Liver (tissue), 9 donors: ENCODE measurements around the gene XNDC1N. TPM values are rescaled to one million over a fixed set of nuclear protein-coding genes. Genes with fewer than 3 reads are reported as not detected.

Experiments used
- DNase-seq: peaks from one replicate; pipeline ENCODE4 v3.0.0-alpha.2; 2017; ENCODE audit warnings: low spot score
- H3K27ac ChIP-seq, 2 donors: one replicate each; pipeline ENCODE4 v1.7.0; 2013; ENCODE audit warnings: inconsistent platforms in 2 of 2, low read length in 2 of 2, control low read depth in 1 of 2, low read depth in 1 of 2, mild to moderate bottlenecking in 1 of 2
- H3K27me3 ChIP-seq, 4 donors: one replicate each; pipeline versions ENCODE4 v1.6.1 to v1.7.0; 2013; ENCODE audit warnings: low read length in 3 of 4, inconsistent platforms in 1 of 4, mild to moderate bottlenecking in 1 of 4, moderate library complexity in 1 of 4; ENCODE audit not compliant: control insufficient read depth in 4 of 4, insufficient read depth in 4 of 4
- H3K36me3 ChIP-seq, 4 donors: one replicate each; pipeline versions ENCODE4 v1.6.1 to v1.7.0; 2013; ENCODE audit warnings: low read length in 3 of 4, mild to moderate bottlenecking in 3 of 4, low read depth in 1 of 4, moderate library complexity in 1 of 4; ENCODE audit not compliant: control insufficient read depth in 4 of 4, insufficient read depth in 3 of 4
- H3K4me1 ChIP-seq, 4 donors: one replicate each; pipeline versions ENCODE4 v1.6.1 to v1.7.0; 2013; ENCODE audit warnings: low read length in 3 of 4, mild to moderate bottlenecking in 3 of 4, moderate library complexity in 1 of 4; ENCODE audit not compliant: control insufficient read depth in 4 of 4, insufficient read depth in 4 of 4
- H3K4me3 ChIP-seq, 3 donors: one replicate each; pipeline versions ENCODE4 v1.6.1 to v1.7.0; 2013; ENCODE audit warnings: low read length in 3 of 3, control low read depth in 1 of 3, low read depth in 1 of 3, mild to moderate bottlenecking in 1 of 3
- H3K9ac ChIP-seq, 2 donors: one replicate each; pipeline ENCODE4 v1.7.0; 2013; ENCODE audit warnings: low read length in 2 of 2, mild to moderate bottlenecking in 2 of 2, moderate library complexity in 2 of 2, control low read depth in 1 of 2, low read depth in 1 of 2
- H3K9me3 ChIP-seq, 4 donors: one replicate each; pipeline versions ENCODE4 v1.6.1 to v1.7.0; 2013; ENCODE audit warnings: low read length in 3 of 4; ENCODE audit not compliant: control insufficient read depth in 4 of 4
- EGR1 ChIP-seq, 2 donors: IDR thresholded peaks; 2 replicates each; pipeline ENCODE4 v1.6.1; 2016 to 2018; ENCODE audit warnings: antibody characterized with exemption in 2 of 2, low read depth in 2 of 2
- FOXA1 ChIP-seq: IDR thresholded peaks from 2 replicates; pipeline ENCODE4 v1.6.1; 2016; ENCODE audit warnings: antibody characterized with exemption
- FOXA2 ChIP-seq: IDR thresholded peaks from 2 replicates; pipeline ENCODE4 v1.6.1; 2016; ENCODE audit warnings: antibody characterized with exemption
- GABPA ChIP-seq, 2 donors: IDR thresholded peaks in 1 of 2; conservative IDR thresholded peaks in 1 of 2; 2 replicates each; pipeline ENCODE4 v1.6.1; 2016; ENCODE audit warnings: antibody characterized with exemption in 2 of 2, mild to moderate bottlenecking in 1 of 2, moderate library complexity in 1 of 2
- HNF4A ChIP-seq, 2 donors: conservative IDR thresholded peaks; 2 replicates each; pipeline ENCODE4 v1.6.1; 2016; ENCODE audit warnings: antibody characterized with exemption in 2 of 2, mild to moderate bottlenecking in 2 of 2
- HNF4G ChIP-seq: IDR thresholded peaks from 2 replicates; pipeline ENCODE4 v1.6.1; 2016; ENCODE audit warnings: antibody characterized with exemption
- JUND ChIP-seq, 2 donors: IDR thresholded peaks; 2 replicates each; pipeline ENCODE4 v1.6.1; 2016; ENCODE audit warnings: antibody characterized with exemption in 2 of 2
- NR2F2 ChIP-seq: IDR thresholded peaks from 2 replicates; pipeline ENCODE4 v1.6.1; 2016; ENCODE audit warnings: antibody characterized with exemption
- RAD21 ChIP-seq, 2 donors: IDR thresholded peaks; 2 replicates each; pipeline ENCODE4 v1.6.1; 2016; ENCODE audit warnings: antibody characterized with exemption in 2 of 2, mild to moderate bottlenecking in 2 of 2
- REST ChIP-seq: IDR thresholded peaks from 2 replicates; pipeline ENCODE4 v1.6.1; 2016; ENCODE audit warnings: antibody characterized with exemption, mild to moderate bottlenecking
- RXRA ChIP-seq, 2 donors: IDR thresholded peaks; 2 replicates each; pipeline ENCODE4 v1.6.1; 2017 to 2018; ENCODE audit warnings: antibody characterized with exemption in 2 of 2, mild to moderate bottlenecking in 1 of 2
- SP1 ChIP-seq: IDR thresholded peaks from 2 replicates; pipeline ENCODE4 v1.6.1; 2018; ENCODE audit warnings: antibody characterized with exemption, mild to moderate bottlenecking
- TAF1 ChIP-seq: conservative IDR thresholded peaks from 2 replicates; pipeline ENCODE4 v1.6.1; 2016; ENCODE audit warnings: antibody characterized with exemption, mild to moderate bottlenecking
- YY1 ChIP-seq: IDR thresholded peaks from 2 replicates; pipeline ENCODE4 v1.6.1; 2016; ENCODE audit warnings: antibody characterized with exemption, mild to moderate bottlenecking
- WGBS: extraction: QIAGEN DNeasy Blood & Tissue Kit; methylation state at CpG from one replicate; pipeline ENCODE4 v1.1.7; 2013; 5-methylcytosine and 5-hydroxymethylcytosine counted together
- polyA plus RNA-seq, 2 donors: library from polyadenylated mRNA; stranded (reverse) in 1 of 2; unstranded in 1 of 2; fragments of 200-250 nt in 1 of 2; fragments of >200 nt in 1 of 2; fragmentation: Nextera tagmentation in 1 of 2; extraction: Ambion mirVana in 1 of 2; gene quantifications; one replicate each; pipeline versions ENCODE4 v1.2.1 to v1.2.3, GENCODE V29; 2013 to 2015
- total RNA-seq, 2 donors: library from RNA; depleted of rRNA; stranded (reverse); fragments of >200 nt; gene quantifications; one replicate each; pipeline ENCODE4 v1.2.3, GENCODE V29; 2014
- TF ChIP-seq, protein P1 (sequence below): fragments of 150-350 bp; IDR thresholded peaks from 2 replicates; pipeline ENCODE4 v1.5.1; 2017; ENCODE audit warnings: improper control_type of control experiment, low read depth, low read length; ENCODE audit not compliant: missing input control
- TF ChIP-seq, protein P2 (sequence below): IDR thresholded peaks from 2 replicates; pipeline ENCODE4 v1.6.1; 2016; ENCODE audit warnings: antibody characterized with exemption
- TF ChIP-seq, protein P3 (sequence below): IDR thresholded peaks from 2 replicates; pipeline ENCODE4 v1.6.1; 2016; ENCODE audit warnings: antibody characterized with exemption
- TF ChIP-seq, protein P4 (sequence below): IDR thresholded peaks from 2 replicates; pipeline ENCODE4 v1.6.1; 2016; ENCODE audit warnings: antibody characterized with exemption
- donor health status: healthy.
- donor health status: healthy.
- donor health status: healthy.
- donor health status: healthy.
- donor health status: healthy.

The XNDC1N gene
- total and polyA plus RNA-seq, 4 donors = 0.59 to 7.9 (median 3.8) TPM

GRCh38 chr11:71947498-71947897, 19.1 kb upstream of the XNDC1N start:
- Histone ChIP-seq H3K9me3 (no peaks in the 10 kb centered on the region), H3K27ac (peak overlapping the region; percentile 80 to 83), H3K36me3 (no peaks in the 10 kb centered on the region), H3K9ac (no peak overlapping the region), H3K4me3 (no peak overlapping the region), H3K27me3 (no peaks in the 10 kb centered on the region), H3K4me1 (peaks cover 14 to 33% (median 25%) of the 10 kb centered on the region in 4 donors)
- WGBS = 28% methylated on average over 3 of the region's 3 CpGs
- no peak for DNase-seq
- TF ChIP-seq, protein P1, sequence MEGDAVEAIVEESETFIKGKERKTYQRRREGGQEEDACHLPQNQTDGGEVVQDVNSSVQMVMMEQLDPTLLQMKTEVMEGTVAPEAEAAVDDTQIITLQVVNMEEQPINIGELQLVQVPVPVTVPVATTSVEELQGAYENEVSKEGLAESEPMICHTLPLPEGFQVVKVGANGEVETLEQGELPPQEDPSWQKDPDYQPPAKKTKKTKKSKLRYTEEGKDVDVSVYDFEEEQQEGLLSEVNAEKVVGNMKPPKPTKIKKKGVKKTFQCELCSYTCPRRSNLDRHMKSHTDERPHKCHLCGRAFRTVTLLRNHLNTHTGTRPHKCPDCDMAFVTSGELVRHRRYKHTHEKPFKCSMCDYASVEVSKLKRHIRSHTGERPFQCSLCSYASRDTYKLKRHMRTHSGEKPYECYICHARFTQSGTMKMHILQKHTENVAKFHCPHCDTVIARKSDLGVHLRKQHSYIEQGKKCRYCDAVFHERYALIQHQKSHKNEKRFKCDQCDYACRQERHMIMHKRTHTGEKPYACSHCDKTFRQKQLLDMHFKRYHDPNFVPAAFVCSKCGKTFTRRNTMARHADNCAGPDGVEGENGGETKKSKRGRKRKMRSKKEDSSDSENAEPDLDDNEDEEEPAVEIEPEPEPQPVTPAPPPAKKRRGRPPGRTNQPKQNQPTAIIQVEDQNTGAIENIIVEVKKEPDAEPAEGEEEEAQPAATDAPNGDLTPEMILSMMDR = no peak
- TF ChIP-seq TAF1 (no peak), RXRA (IDR thresholded peaks at IDR 0.05) (peak; percentile 96), FOXA2 (peak; percentile 36), JUND (IDR thresholded peaks at IDR 0.05) (peak; percentile 80 to 90), GABPA (IDR thresholded peaks at IDR 0.05 in 1 of 2, conservative IDR thresholded peaks at IDR 0.05 in 1 of 2) (peak in 1 of 2 donors; percentile 59), HNF4G (peak; percentile 84), REST (no peak), FOXA1 (no peak), RAD21 (IDR thresholded peaks at IDR 0.05) (peak; percentile 28 to 35), EGR1 (IDR thresholded peaks at IDR 0.05; ENCODE audit: low read depth in 2 of 2) (no peak), YY1 (peak; percentile 75), NR2F2 (peak; percentile 61), HNF4A (conservative IDR thresholded peaks at IDR 0.05) (peak; percentile 95 to 96), SP1 (peak; percentile 95)
- TF ChIP-seq, protein P2, sequence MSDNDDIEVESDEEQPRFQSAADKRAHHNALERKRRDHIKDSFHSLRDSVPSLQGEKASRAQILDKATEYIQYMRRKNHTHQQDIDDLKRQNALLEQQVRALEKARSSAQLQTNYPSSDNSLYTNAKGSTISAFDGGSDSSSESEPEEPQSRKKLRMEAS = peak; percentile 62
- TF ChIP-seq, protein P3, sequence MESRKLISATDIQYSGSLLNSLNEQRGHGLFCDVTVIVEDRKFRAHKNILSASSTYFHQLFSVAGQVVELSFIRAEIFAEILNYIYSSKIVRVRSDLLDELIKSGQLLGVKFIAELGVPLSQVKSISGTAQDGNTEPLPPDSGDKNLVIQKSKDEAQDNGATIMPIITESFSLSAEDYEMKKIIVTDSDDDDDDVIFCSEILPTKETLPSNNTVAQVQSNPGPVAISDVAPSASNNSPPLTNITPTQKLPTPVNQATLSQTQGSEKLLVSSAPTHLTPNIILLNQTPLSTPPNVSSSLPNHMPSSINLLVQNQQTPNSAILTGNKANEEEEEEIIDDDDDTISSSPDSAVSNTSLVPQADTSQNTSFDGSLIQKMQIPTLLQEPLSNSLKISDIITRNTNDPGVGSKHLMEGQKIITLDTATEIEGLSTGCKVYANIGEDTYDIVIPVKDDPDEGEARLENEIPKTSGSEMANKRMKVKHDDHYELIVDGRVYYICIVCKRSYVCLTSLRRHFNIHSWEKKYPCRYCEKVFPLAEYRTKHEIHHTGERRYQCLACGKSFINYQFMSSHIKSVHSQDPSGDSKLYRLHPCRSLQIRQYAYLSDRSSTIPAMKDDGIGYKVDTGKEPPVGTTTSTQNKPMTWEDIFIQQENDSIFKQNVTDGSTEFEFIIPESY = peak; percentile 69
- TF ChIP-seq, protein P4, sequence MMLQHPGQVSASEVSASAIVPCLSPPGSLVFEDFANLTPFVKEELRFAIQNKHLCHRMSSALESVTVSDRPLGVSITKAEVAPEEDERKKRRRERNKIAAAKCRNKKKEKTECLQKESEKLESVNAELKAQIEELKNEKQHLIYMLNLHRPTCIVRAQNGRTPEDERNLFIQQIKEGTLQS = peak; percentile 96
